Epithelial cell of proximal tubule (primary cell): ENCODE data around the gene HNRNPK. TPM values are rescaled to one million over a fixed set of nuclear protein-coding genes. Genes with fewer than 3 reads are reported as not detected.
A peak's percentile ranks its signal among the peaks of the same experiment; 100 is the strongest.

Source experiments
- DNase-seq: peaks from one replicate; pipeline ENCODE4 v3.0.0-alpha.2; 2011; ENCODE audit warnings: low read depth
- H3K4me3 ChIP-seq: 2 replicates; pipeline ENCODE4 v1.5.1; 2011; ENCODE audit warnings: low read depth, mild to moderate bottlenecking, low read length
- CTCF ChIP-seq: conservative IDR thresholded peaks from 2 replicates; pipeline ENCODE4 v1.5.1; 2012; ENCODE audit warnings: low read depth, mild to moderate bottlenecking, low read length
- total RNA-seq: library from RNA; depleted of rRNA; stranded (reverse); fragments of >200 nt; gene quantifications from 2 replicates; pipeline ENCODE4 v1.2.3, GENCODE V29; 2015

The HNRNPK gene
- total RNA-seq, 1 donor from 2014 or later: 569 TPM

GRCh38 chr9:83966209-83966582 is 13.8 kb downstream of the HNRNPK start:
- H3K4me3 ChIP-seq: no peak overlapping the region
- no peak for DNase-seq
- TF ChIP-seq CTCF: no peak

- DNase-seq: no peak
- H3K4me3 ChIP-seq: no peak overlapping the region
- no peak for TF ChIP-seq CTCF
These were observed 14.4 kb downstream of the HNRNPK start for GRCh38 chr9:83965350-83966208.

GRCh38 chr9:83964973-83965349 is 15.1 kb downstream of the HNRNPK start:
- DNase-seq: no peak
- no peak overlapping the region for H3K4me3 ChIP-seq
- no peak for TF ChIP-seq CTCF

GRCh38 chr9:83962165-83962564 is 17.9 kb downstream of the HNRNPK start:
- DNase-seq: no peak
- H3K4me3 ChIP-seq: no peak overlapping the region
- TF ChIP-seq CTCF: no peak

GRCh38 chr9:83960991-83961390 is 19.0 kb downstream of the HNRNPK start:
- TF ChIP-seq CTCF: no peak
- no peak overlapping the region for H3K4me3 ChIP-seq
- DNase-seq: no peak

GRCh38 chr9:83959061-83959460 is 21.0 kb downstream of the HNRNPK start:
- TF ChIP-seq CTCF: no peak
- H3K4me3 ChIP-seq: no peak overlapping the region
- DNase-seq: peak; percentile 81

GRCh38 chr9:83957248-83957513 is 22.8 kb downstream of the HNRNPK start:
- peak overlapping the region; percentile 69 for H3K4me3 ChIP-seq
- TF ChIP-seq CTCF: no peak
- no peak for DNase-seq
